Skeletal muscle tissue (tissue), 4 donors: ENCODE data around the gene EPHB1. TPM values are rescaled to one million over a fixed set of nuclear protein-coding genes. Genes with fewer than 3 reads are reported as not detected.

Experiments used
- H3K27ac ChIP-seq: one replicate; pipeline ENCODE4 v1.7.0; 2013; ENCODE audit warnings: mild to moderate bottlenecking, low read depth, low read length, inconsistent platforms
- H3K27me3 ChIP-seq, 3 donors: one replicate each; pipeline ENCODE4 v1.7.0; 2013; ENCODE audit warnings: low read length in 3 of 3; ENCODE audit not compliant: control insufficient read depth in 3 of 3, insufficient read depth in 3 of 3
- H3K36me3 ChIP-seq, 3 donors: one replicate each; pipeline ENCODE4 v1.7.0; 2013; ENCODE audit warnings: low read length in 3 of 3; ENCODE audit not compliant: control insufficient read depth in 3 of 3, insufficient read depth in 3 of 3
- H3K4me1 ChIP-seq, 3 donors: one replicate each; pipeline ENCODE4 v1.7.0; 2013; ENCODE audit warnings: low read length in 3 of 3, mild to moderate bottlenecking in 3 of 3; ENCODE audit not compliant: control insufficient read depth in 3 of 3, insufficient read depth in 3 of 3
- H3K4me3 ChIP-seq, 3 donors: one replicate each; pipeline ENCODE4 v1.7.0; 2013; ENCODE audit warnings: low read length in 3 of 3
- H3K9ac ChIP-seq, 3 donors: one replicate each; pipeline ENCODE4 v1.7.0; 2013; ENCODE audit warnings: low read length in 3 of 3, mild to moderate bottlenecking in 3 of 3, moderate library complexity in 2 of 3, low read depth in 1 of 3
- H3K9me3 ChIP-seq, 3 donors: one replicate each; pipeline ENCODE4 v1.7.0; 2013; ENCODE audit warnings: low read length in 3 of 3; ENCODE audit not compliant: control insufficient read depth in 3 of 3
- total RNA-seq: library from RNA; depleted of rRNA; stranded (reverse); fragments of >200 nt; gene quantifications from one replicate; pipeline ENCODE4 v1.2.3, GENCODE V29; 2014
- donor health status: Osteomylitis.

The EPHB1 gene
- total RNA-seq, 1 donor from 2014 or later, result 5.7 TPM

DNA sequence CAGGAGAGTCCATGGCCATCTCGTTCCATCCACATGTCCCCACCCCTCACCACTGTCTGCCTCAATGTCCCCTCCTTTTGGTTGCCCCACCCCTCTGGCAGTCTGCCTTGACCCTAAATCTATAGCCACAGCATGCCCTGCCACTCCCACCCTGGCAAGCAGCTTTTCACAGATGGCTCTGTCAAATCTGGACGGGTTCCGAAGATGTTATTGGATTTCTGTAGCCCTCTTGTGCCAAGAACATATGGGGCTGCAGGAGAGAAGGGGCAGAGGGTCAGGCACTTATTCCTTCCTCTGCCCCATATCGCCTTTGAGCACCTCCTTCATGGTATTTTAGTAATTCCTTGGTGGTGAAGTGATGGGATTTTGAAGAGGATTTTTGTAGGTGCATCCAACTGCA, 57.1 kb downstream of the EPHB1 start:
- no peak overlapping the region for H3K27ac ChIP-seq
- peaks cover 15 to 34% (median 22%) of the 10 kb centered on the region in 3 donors for H3K4me1 ChIP-seq
- H3K4me3 ChIP-seq, result no peak overlapping the region
- H3K27me3 ChIP-seq, result no peaks in the 10 kb centered on the region
- no peak overlapping the region for H3K9ac ChIP-seq
- no peaks in the 10 kb centered on the region for H3K9me3 ChIP-seq
- no peaks in the 10 kb centered on the region for H3K36me3 ChIP-seq

- Histone ChIP-seq H3K9ac (no peak overlapping the region), H3K36me3 (no peaks in the 10 kb centered on the region), H3K4me3 (no peak overlapping the region), H3K4me1 (peaks cover 13 to 34% (median 20%) of the 10 kb centered on the region in 3 donors), H3K9me3 (no peaks in the 10 kb centered on the region), H3K27ac (no peak overlapping the region), H3K27me3 (no peaks in the 10 kb centered on the region)
Observed at GRCh38 chr3:134852893-134853351, 57.9 kb downstream of the EPHB1 start.

DNA sequence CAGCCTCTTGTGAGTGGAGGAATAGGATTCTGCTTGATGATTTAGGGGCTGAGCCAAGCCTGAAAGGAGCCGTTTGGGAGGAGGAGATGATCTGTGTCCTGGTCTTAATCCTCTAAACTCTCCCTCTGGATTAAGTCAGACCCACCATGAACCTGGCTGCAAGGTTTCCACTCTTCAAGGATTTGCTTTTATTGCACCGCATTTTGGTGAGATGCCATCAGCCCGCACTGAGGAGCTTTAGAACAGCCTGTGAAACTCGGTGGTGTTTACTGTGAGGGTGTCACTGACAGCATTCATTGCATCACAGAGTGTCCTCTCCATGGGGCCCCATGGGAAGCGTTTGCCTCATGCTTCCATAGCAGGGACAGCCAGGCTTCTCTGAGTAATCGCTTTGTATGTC, 59.2 kb downstream of the EPHB1 start:
- H3K36me3 ChIP-seq, result no peaks in the 10 kb centered on the region
- peaks cover 13 to 39% (median 26%) of the 10 kb centered on the region in 3 donors for H3K4me1 ChIP-seq
- no peaks in the 10 kb centered on the region for H3K27me3 ChIP-seq
- no peak overlapping the region for H3K27ac ChIP-seq
- H3K9ac ChIP-seq, result no peak overlapping the region
- no peak overlapping the region for H3K4me3 ChIP-seq
- H3K9me3 ChIP-seq, result no peaks in the 10 kb centered on the region

GRCh38 chr3:134857356-134857755, 62.3 kb downstream of the EPHB1 start:
- H3K36me3 ChIP-seq, result no peaks in the 10 kb centered on the region
- no peak overlapping the region for H3K4me3 ChIP-seq
- no peak overlapping the region for H3K27ac ChIP-seq
- no peaks in the 10 kb centered on the region for H3K9me3 ChIP-seq
- H3K27me3 ChIP-seq, result no peaks in the 10 kb centered on the region
- H3K4me1 ChIP-seq, result peaks cover 0 to 27% (median 6%) of the 10 kb centered on the region in 3 donors
- no peak overlapping the region for H3K9ac ChIP-seq

- Histone ChIP-seq H3K9ac (no peak overlapping the region), H3K9me3 (no peaks in the 10 kb centered on the region), H3K36me3 (no peaks in the 10 kb centered on the region), H3K27ac (no peak overlapping the region), H3K4me1 (peaks cover 0 to 22% (median 6%) of the 10 kb centered on the region in 3 donors), H3K4me3 (no peak overlapping the region), H3K27me3 (no peaks in the 10 kb centered on the region)
Observed at GRCh38 chr3:134857776-134858362, 62.8 kb downstream of the EPHB1 start.

GRCh38 chr3:134858441-134859035, 63.5 kb downstream of the EPHB1 start:
- Histone ChIP-seq H3K36me3 (no peaks in the 10 kb centered on the region), H3K9me3 (no peaks in the 10 kb centered on the region), H3K4me1 (peaks cover 0 to 17% (median 6%) of the 10 kb centered on the region in 3 donors), H3K27me3 (no peaks in the 10 kb centered on the region), H3K9ac (no peak overlapping the region), H3K4me3 (no peak overlapping the region), H3K27ac (no peak overlapping the region)

DNA sequence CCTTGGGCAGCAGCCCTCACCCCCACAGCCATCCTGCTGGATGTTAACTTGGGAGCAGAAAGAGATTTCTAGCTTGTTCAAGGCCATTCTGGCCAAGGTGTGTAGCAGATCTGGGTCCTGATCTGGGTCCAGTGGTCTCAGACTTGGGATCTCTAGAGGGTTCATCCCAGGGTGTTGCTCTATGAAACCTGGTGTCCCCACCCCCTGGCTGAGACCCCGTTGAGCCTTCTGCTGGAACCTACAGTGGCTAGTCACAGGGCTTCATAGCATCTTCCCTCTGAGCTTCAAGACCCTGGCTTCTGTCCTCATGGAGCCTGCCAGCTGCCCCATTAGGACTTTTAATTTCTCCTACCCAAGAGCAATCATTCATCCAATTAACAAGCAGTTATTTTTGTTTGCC, 64.3 kb downstream of the EPHB1 start:
- Histone ChIP-seq H3K27ac (no peak overlapping the region), H3K4me3 (no peak overlapping the region), H3K4me1 (peaks cover 6 to 25% (median 10%) of the 10 kb centered on the region in 3 donors), H3K36me3 (no peaks in the 10 kb centered on the region), H3K27me3 (no peaks in the 10 kb centered on the region), H3K9me3 (no peaks in the 10 kb centered on the region), H3K9ac (no peak overlapping the region)

DNA sequence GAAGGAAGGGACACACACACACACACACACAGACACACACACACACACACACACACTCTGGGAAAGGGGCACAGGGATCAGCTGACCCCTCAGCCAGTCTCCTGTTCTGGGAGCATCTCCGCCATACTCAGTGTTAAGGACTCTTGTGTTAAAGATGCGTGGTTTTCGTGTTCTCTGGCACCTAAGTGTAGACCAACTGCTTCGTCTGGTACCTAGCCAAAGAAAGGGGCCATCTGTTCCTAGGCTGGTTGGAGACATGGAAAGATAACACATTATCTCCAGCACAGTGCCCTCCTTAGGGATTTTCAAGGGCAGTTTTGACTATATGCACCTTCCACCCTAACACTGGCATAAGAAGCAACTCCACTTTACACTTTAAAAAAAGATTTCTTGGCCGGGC, 65.1 kb downstream of the EPHB1 start:
- Histone ChIP-seq H3K27ac (no peak overlapping the region), H3K4me1 (peaks cover 6 to 27% (median 10%) of the 10 kb centered on the region in 3 donors), H3K27me3 (no peaks in the 10 kb centered on the region), H3K9me3 (no peaks in the 10 kb centered on the region), H3K36me3 (no peaks in the 10 kb centered on the region), H3K9ac (no peak overlapping the region), H3K4me3 (no peak overlapping the region)

GRCh38 chr3:134863915-134864314, 68.9 kb downstream of the EPHB1 start:
- H3K36me3 ChIP-seq, result no peaks in the 10 kb centered on the region
- peaks cover 4 to 20% (median 6%) of the 10 kb centered on the region in 3 donors for H3K4me1 ChIP-seq
- H3K4me3 ChIP-seq, result no peak overlapping the region
- H3K9me3 ChIP-seq, result peaks cover 0 to 2% (median 0%) of the 10 kb centered on the region in 3 donors
- no peak overlapping the region for H3K27ac ChIP-seq
- H3K27me3 ChIP-seq, result no peaks in the 10 kb centered on the region
- no peak overlapping the region for H3K9ac ChIP-seq

DNA sequence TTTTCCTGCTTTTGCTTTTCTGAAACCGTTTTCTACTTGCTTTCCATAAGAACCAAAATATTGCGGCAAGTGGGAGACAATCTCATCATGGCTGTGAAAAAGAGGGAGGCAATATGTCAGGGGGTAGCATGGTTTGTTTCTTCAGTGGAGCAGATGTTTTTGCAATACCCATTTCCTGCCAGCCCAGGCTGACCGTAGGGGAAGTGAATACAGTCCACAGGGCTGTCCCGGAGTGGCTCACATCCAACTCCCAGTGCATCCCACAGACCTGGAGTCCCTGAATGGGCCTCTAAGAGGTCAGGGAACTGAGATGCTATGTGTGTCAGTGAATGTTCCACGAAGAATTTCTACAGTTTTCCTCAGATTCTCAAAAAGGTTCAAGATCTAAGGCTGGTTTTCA, 69.6 kb downstream of the EPHB1 start:
- Histone ChIP-seq H3K9ac (no peak overlapping the region), H3K36me3 (no peaks in the 10 kb centered on the region), H3K27ac (no peak overlapping the region), H3K27me3 (no peaks in the 10 kb centered on the region), H3K4me1 (peaks cover 6 to 25% (median 10%) of the 10 kb centered on the region in 3 donors), H3K9me3 (peaks cover 0 to 2% (median 0%) of the 10 kb centered on the region in 3 donors), H3K4me3 (no peak overlapping the region)
